Measurements from ENCODE around the gene NPAS3. TPM values are rescaled to one million over a fixed set of nuclear protein-coding genes. Genes with fewer than 3 reads are reported as not detected.

NPAS3 gene
- total and polyA plus RNA-seq, 2 donors (not counting 1 experiment from before 2014, with no cell fraction given): 0.10 to 0.50 TPM

DNA sequence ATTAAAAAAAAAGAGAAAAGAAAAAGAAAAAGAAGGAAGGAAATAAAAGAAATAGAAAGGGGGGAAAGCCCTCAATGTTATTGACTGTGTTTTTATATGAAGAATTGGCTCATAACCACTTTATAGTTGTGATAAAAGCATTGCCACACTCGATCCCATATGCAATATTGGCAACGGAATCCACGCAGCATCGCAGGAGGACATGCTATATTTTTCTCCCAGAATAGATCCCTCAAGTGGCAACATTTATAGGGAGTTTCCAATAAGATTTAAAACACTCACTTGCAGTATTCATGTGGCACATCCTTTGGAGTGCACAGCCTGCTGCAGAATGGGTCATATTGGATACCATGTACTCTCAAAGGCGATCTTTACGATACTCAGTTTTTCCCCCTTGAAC lies 788.9 kb downstream of the NPAS3 start:
- no peak overlapping the region for H3K27ac ChIP-seq (ENCODE audit: insufficient read depth, low read length)
- no peaks in the 10 kb centered on the region for H3K9me3 ChIP-seq (ENCODE audit: control insufficient read depth, insufficient read depth, low read depth, low read length)
- DNase-seq (ENCODE audit: low read depth in 2 of 2): no peak
- no peaks in the 10 kb centered on the region for H3K36me3 ChIP-seq (ENCODE audit: control insufficient read depth, insufficient read depth, low read length)
- no peak overlapping the region for H3K9ac ChIP-seq (ENCODE audit: insufficient read depth, low read length)
- H3K4me3 ChIP-seq (replicated peaks in 1 of 4; ENCODE audit: control extremely low read depth in 1 of 4, insufficient read depth in 1 of 4, low read depth in 3 of 4, low read length in 4 of 4): no peak overlapping the region
- no peaks in the 10 kb centered on the region for H3K4me1 ChIP-seq (ENCODE audit: control insufficient read depth, extremely low read depth, insufficient read depth, low read length)
- H3K4me2 ChIP-seq (ENCODE audit: extremely low read depth, insufficient read depth, low read length): no peak overlapping the region
- H3K27me3 ChIP-seq (ENCODE audit: control insufficient read depth, insufficient read depth, low read length): no peaks in the 10 kb centered on the region
- no peaks in the 10 kb centered on the region for H4K20me1 ChIP-seq (ENCODE audit: control insufficient read depth, extremely low read depth, insufficient read depth, low read length)
- TF ChIP-seq, protein P1, sequence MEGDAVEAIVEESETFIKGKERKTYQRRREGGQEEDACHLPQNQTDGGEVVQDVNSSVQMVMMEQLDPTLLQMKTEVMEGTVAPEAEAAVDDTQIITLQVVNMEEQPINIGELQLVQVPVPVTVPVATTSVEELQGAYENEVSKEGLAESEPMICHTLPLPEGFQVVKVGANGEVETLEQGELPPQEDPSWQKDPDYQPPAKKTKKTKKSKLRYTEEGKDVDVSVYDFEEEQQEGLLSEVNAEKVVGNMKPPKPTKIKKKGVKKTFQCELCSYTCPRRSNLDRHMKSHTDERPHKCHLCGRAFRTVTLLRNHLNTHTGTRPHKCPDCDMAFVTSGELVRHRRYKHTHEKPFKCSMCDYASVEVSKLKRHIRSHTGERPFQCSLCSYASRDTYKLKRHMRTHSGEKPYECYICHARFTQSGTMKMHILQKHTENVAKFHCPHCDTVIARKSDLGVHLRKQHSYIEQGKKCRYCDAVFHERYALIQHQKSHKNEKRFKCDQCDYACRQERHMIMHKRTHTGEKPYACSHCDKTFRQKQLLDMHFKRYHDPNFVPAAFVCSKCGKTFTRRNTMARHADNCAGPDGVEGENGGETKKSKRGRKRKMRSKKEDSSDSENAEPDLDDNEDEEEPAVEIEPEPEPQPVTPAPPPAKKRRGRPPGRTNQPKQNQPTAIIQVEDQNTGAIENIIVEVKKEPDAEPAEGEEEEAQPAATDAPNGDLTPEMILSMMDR (conservative IDR thresholded peaks at IDR 0.05 in 1 of 2, IDR thresholded peaks at IDR 0.05 in 1 of 2; ENCODE audit: low read depth in 1 of 2, low read length in 2 of 2): no peak
- TF ChIP-seq EZH2 (IDR thresholded peaks at IDR 0.05; ENCODE audit: low read length, missing control alignments): no peak
- no peak overlapping the region for H2AFZ ChIP-seq (ENCODE audit: low read length)
- no peaks in the 10 kb centered on the region for H3K79me2 ChIP-seq (ENCODE audit: control insufficient read depth, insufficient read depth, low read length)

DNA sequence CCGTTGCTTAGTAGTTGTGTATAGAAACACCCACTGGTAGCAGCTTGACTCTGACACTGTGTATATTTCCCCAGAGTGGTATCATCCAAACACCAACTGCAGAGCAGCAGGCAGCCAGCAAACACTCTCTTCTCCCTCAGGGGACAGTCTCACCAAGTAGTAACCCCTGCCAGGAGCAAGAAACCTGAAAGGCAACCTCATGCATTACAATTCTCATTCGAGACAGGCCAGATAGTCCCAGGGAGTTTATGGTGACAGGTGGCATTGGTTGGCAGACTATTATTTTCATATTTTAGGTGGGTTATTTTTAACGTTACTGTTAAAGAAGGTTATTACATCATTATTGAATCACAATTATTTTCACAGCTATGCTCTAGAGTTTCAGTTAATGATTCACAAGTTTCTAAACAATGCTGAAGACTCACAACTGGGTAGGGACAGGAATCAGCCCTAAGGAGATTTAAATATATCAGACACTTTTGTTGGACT lies 789.4 kb downstream of the NPAS3 start:
- Histone ChIP-seq H3K4me2 (ENCODE audit: extremely low read depth, insufficient read depth, low read length) (no peak overlapping the region), H3K79me2 (ENCODE audit: control insufficient read depth, insufficient read depth, low read length) (no peaks in the 10 kb centered on the region), H3K9me3 (ENCODE audit: control insufficient read depth, insufficient read depth, low read depth, low read length) (no peaks in the 10 kb centered on the region), H3K27me3 (ENCODE audit: control insufficient read depth, insufficient read depth, low read length) (no peaks in the 10 kb centered on the region), H3K4me3 (replicated peaks in 1 of 4; ENCODE audit: control extremely low read depth in 1 of 4, insufficient read depth in 1 of 4, low read depth in 3 of 4, low read length in 4 of 4) (no peak overlapping the region), H2AFZ (ENCODE audit: low read length) (no peak overlapping the region), H3K27ac (ENCODE audit: insufficient read depth, low read length) (no peak overlapping the region), H4K20me1 (ENCODE audit: control insufficient read depth, extremely low read depth, insufficient read depth, low read length) (no peaks in the 10 kb centered on the region), H3K4me1 (ENCODE audit: control insufficient read depth, extremely low read depth, insufficient read depth, low read length) (no peaks in the 10 kb centered on the region), H3K36me3 (ENCODE audit: control insufficient read depth, insufficient read depth, low read length) (no peaks in the 10 kb centered on the region), H3K9ac (ENCODE audit: insufficient read depth, low read length) (no peak overlapping the region)
- DNase-seq (ENCODE audit: low read depth in 2 of 2): no peak
- TF ChIP-seq EZH2 (IDR thresholded peaks at IDR 0.05; ENCODE audit: low read length, missing control alignments): no peak

DNA sequence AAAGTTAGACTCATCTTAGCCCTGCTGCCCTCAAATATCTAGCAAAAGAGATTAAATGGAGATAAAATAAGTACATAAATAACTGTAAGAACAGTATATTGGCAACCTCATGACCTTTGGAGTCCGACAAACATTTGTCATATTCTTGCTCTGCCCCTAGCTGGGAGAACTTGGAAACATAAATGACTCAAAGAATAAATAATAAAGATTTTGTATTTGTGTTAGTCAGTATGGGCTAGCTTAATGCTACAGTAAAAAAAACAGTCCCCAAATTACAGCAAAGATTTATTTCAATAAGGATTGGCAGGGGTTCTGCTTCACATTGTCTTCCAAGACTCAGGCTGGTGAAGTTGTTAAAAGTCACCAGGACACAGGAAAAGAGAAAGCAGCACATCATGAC lies 791.5 kb downstream of the NPAS3 start:
- no peak for TF ChIP-seq EZH2 (IDR thresholded peaks at IDR 0.05; ENCODE audit: low read length, missing control alignments)
- TF ChIP-seq, protein P1 (conservative IDR thresholded peaks at IDR 0.05 in 1 of 2, IDR thresholded peaks at IDR 0.05 in 1 of 2; ENCODE audit: low read depth in 1 of 2, low read length in 2 of 2): no peak
- no peak overlapping the region for H3K27ac ChIP-seq (ENCODE audit: insufficient read depth, low read length)
- no peak overlapping the region for H3K4me3 ChIP-seq (replicated peaks in 1 of 4; ENCODE audit: control extremely low read depth in 1 of 4, insufficient read depth in 1 of 4, low read depth in 3 of 4, low read length in 4 of 4)
- H3K4me1 ChIP-seq (ENCODE audit: control insufficient read depth, extremely low read depth, insufficient read depth, low read length): no peaks in the 10 kb centered on the region
- H3K27me3 ChIP-seq (ENCODE audit: control insufficient read depth, insufficient read depth, low read length): no peaks in the 10 kb centered on the region
- no peaks in the 10 kb centered on the region for H3K36me3 ChIP-seq (ENCODE audit: control insufficient read depth, insufficient read depth, low read length)
- H4K20me1 ChIP-seq (ENCODE audit: control insufficient read depth, extremely low read depth, insufficient read depth, low read length): no peaks in the 10 kb centered on the region
- no peak overlapping the region for H3K9ac ChIP-seq (ENCODE audit: insufficient read depth, low read length)
- no peaks in the 10 kb centered on the region for H3K9me3 ChIP-seq (ENCODE audit: control insufficient read depth, insufficient read depth, low read depth, low read length)
- H3K4me2 ChIP-seq (ENCODE audit: extremely low read depth, insufficient read depth, low read length): no peak overlapping the region
- no peaks in the 10 kb centered on the region for H3K79me2 ChIP-seq (ENCODE audit: control insufficient read depth, insufficient read depth, low read length)
- H2AFZ ChIP-seq (ENCODE audit: low read length): no peak overlapping the region
- DNase-seq (ENCODE audit: low read depth in 2 of 2): no peak
